Measurements from ENCODE around the gene L2HGDH.

DNA sequence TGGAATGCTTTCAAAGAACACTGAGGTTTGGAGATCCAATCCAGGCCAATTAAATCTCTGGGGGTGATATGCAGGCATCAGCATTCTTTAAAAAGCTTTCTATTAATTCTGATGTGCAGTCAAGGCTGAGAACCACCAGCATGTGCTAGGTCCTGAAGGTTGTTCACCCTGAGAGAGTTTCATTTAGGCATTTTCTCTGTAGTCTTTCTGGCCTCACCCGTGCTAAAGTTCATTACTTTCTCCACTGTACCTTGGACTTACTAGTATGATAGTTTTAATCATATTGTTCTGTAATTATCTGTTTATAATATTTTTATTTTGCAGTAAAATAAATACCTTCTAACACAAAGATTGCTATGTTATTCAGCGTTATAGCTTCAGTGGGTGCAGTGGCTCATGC is 113.5 kb downstream of the L2HGDH start:
- TF ChIP-seq CTCF (IDR thresholded peaks at IDR 0.05) (no peak), EP300 (IDR thresholded peaks at IDR 0.05) (no peak), POLR2A (IDR thresholded peaks at IDR 0.05) (no peak)
